Activated CD8-positive, alpha-beta T cell treated with anti-CD3 and anti-CD28 coated beads, Interleukin-2, amount 10 ng/mL, durations not matched to agents 7 days and 5 days (primary cell): ENCODE measurements around the gene CHRM3. TPM values are rescaled to one million over a fixed set of nuclear protein-coding genes. Genes with fewer than 3 reads are reported as not detected.
"Not testable (repeated sequence)": the region's sequence is repeated elsewhere in the genome, so short reads cannot be mapped to it uniquely, and the experiment has no call there.

ENCODE experiments used
- ATAC-seq: fragments of 150-1000 bp; cut with Tn5 transposase; one replicate; pipeline ENCODE4 v1.10.0; 2021; ENCODE audit warnings: moderate library complexity
- CTCF ChIA-PET: fragments of 350-600 bp; sonication (Branson Sonifier 250); formaldehyde crosslinking; loops from one replicate; lab custom pipeline; 2021; ENCODE audit warnings: antibody characterized with exemption; lab: Charles Lee
- POLR2A ChIA-PET: fragments of 350-600 bp; sonication (Branson Sonifier 250); formaldehyde crosslinking; loops from one replicate; lab custom pipeline; 2021; ENCODE audit warnings: antibody characterized with exemption; lab: Charles Lee
- DNase-seq: peaks from one replicate; pipeline ENCODE4 v3.0.0-alpha.2; 2020
- H3K27ac Mint-ChIP-seq: one replicate; pipeline ENCODE4 v1.8.0; 2021; ENCODE audit warnings: mild to moderate bottlenecking, mixed read lengths
- H3K27me3 Mint-ChIP-seq: one replicate; pipeline ENCODE4 v1.8.0; 2021; ENCODE audit warnings: low read depth, mixed read lengths
- H3K36me3 Mint-ChIP-seq: one replicate; pipeline ENCODE4 v1.8.0; 2021; ENCODE audit warnings: low read depth, mixed read lengths
- H3K4me1 Mint-ChIP-seq: one replicate; pipeline ENCODE4 v1.8.0; 2021; ENCODE audit warnings: low read depth, mixed read lengths
- H3K4me3 Mint-ChIP-seq: one replicate; pipeline ENCODE4 v1.8.0; 2021; ENCODE audit warnings: mild to moderate bottlenecking, mixed read lengths
- H3K9me3 Mint-ChIP-seq: one replicate; pipeline ENCODE4 v1.8.0; 2022; ENCODE audit warnings: mixed read lengths; ENCODE audit not compliant: insufficient read depth
- total RNA-seq, 2 experiments: library from RNA; stranded (reverse); gene quantifications; one replicate each; pipeline ENCODE4 v1.2.3, GENCODE V29; 2021

Gene CHRM3
- total RNA-seq, 2 experiments from 2014 or later, result not detected

GRCh38 chr1:239368436-239369109 is 17.8 kb upstream of the CHRM3 start:
- Mint-ChIP-seq H3K4me1 (no peaks in the 10 kb centered on the region), H3K27me3 (no peaks in the 10 kb centered on the region), H3K27ac (no peak overlapping the region), H3K4me3 (no peak overlapping the region), H3K36me3 (no peaks in the 10 kb centered on the region), H3K9me3 (no peaks in the 10 kb centered on the region)
- ChIA-PET POLR2A (no interaction called here), CTCF (interaction anchor here (0.7 kb wide), 1 partner anchor 529 kb away, joined by 3 read pairs; no protein-coding TSS in a partner anchor)
- no peak for ATAC-seq
- no peak for DNase-seq

GRCh38 chr1:239370869-239371268 is 15.5 kb upstream of the CHRM3 start:
- DNase-seq, H3K4me3 Mint-ChIP-seq, H3K27me3 Mint-ChIP-seq, CTCF ChIA-PET, ATAC-seq, POLR2A ChIA-PET, H3K4me1 Mint-ChIP-seq, H3K36me3 Mint-ChIP-seq, H3K9me3 Mint-ChIP-seq, H3K27ac Mint-ChIP-seq: not testable (repeated sequence)

- Mint-ChIP-seq H3K4me3 (no peak overlapping the region), H3K4me1 (peaks cover 16% of the 10 kb centered on the region), H3K36me3 (no peaks in the 10 kb centered on the region), H3K27me3 (peaks cover 45% of the 10 kb centered on the region), H3K27ac (no peak overlapping the region), H3K9me3 (no peaks in the 10 kb centered on the region)
- ATAC-seq (no peak), DNase-seq (no peak)
- POLR2A ChIA-PET, result interaction anchor here (0.7 kb wide), 1 partner anchor 95 kb away, joined by 3 read pairs; no protein-coding TSS in a partner anchor
- CTCF ChIA-PET, result no interaction called here
These were observed 3.7 kb upstream of the CHRM3 start for GRCh38 chr1:239382666-239383065.

- Mint-ChIP-seq H3K27me3 (peaks cover 55% of the 10 kb centered on the region), H3K27ac (no peak overlapping the region), H3K36me3 (no peaks in the 10 kb centered on the region), H3K4me1 (peaks cover 20% of the 10 kb centered on the region), H3K4me3 (no peak overlapping the region), H3K9me3 (no peaks in the 10 kb centered on the region)
- CTCF ChIA-PET, result no interaction called here
- no peak for ATAC-seq
- POLR2A ChIA-PET, result no interaction called here
- DNase-seq, result no peak
These were observed 2.7 kb upstream of the CHRM3 start for GRCh38 chr1:239383714-239384113.

DNA sequence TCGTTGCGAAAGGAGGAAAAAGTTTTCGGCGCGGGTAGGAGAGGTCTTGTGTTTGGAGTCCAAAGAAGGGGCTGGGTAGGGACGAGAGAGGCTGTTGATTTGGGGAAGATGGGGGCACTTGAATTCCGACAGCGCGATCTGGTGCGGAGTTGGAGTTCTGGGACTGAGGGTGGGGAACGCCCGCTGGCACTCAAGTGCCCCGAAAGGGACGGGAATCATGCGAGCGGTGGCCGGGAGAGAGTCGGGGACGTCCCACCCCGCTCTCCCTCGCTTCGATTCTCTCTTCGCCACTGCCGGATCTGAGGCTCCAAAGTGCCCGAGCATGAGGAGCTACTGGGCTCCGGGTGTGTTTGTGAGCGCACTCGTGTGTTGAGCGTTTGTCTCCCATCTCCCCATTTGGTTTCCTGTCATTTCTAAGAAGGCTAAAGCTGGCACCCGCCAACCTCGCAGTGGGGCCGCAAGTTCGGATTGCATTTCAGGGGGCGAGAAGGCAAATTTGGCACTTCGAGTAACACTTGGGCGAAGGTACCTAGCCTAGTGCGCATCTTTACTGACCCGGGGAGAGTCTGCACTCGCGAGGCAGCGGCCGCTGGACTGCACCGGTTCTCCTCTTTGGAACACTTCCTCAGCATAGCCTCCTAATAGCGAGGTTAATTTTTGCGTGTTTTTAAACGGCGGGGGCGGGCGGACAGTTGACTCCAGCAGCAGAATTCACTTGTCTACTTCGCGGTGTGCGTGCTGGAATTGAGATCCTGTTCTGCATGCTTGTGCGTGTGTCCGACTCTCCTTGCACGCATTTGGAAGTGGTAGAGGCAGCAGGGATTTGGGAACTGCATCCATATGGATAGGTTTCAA is 1.2 kb downstream of the CHRM3 start:
- Mint-ChIP-seq H3K4me1 (peaks cover 26% of the 10 kb centered on the region), H3K27ac (no peak overlapping the region), H3K4me3 (peak overlapping the region; percentile 57), H3K27me3 (peaks cover 62% of the 10 kb centered on the region), H3K9me3 (no peaks in the 10 kb centered on the region), H3K36me3 (no peaks in the 10 kb centered on the region)
- peak; percentile 32 for ATAC-seq
- DNase-seq, result no peak
- ChIA-PET POLR2A (no interaction called here), CTCF (no interaction called here)

- POLR2A ChIA-PET, result no interaction called here
- Mint-ChIP-seq H3K9me3 (no peaks in the 10 kb centered on the region), H3K27ac (no peak overlapping the region), H3K27me3 (peaks cover 60% of the 10 kb centered on the region), H3K4me3 (no peak overlapping the region), H3K36me3 (no peaks in the 10 kb centered on the region), H3K4me1 (peaks cover 26% of the 10 kb centered on the region)
- DNase-seq (no peak), ATAC-seq (no peak)
- CTCF ChIA-PET, result no interaction called here
These were observed 1.8 kb downstream of the CHRM3 start for GRCh38 chr1:239388159-239388485.

- Mint-ChIP-seq H3K36me3 (no peaks in the 10 kb centered on the region), H3K4me3 (no peak overlapping the region), H3K9me3 (no peaks in the 10 kb centered on the region), H3K27ac (no peak overlapping the region), H3K27me3 (peaks cover 57% of the 10 kb centered on the region), H3K4me1 (peaks cover 26% of the 10 kb centered on the region)
- CTCF ChIA-PET, result no interaction called here
- DNase-seq, result no peak
- POLR2A ChIA-PET, result no interaction called here
- no peak for ATAC-seq
These were observed 2.2 kb downstream of the CHRM3 start for GRCh38 chr1:239388578-239388977.

- Mint-ChIP-seq H3K4me1 (peaks cover 26% of the 10 kb centered on the region), H3K36me3 (no peaks in the 10 kb centered on the region), H3K9me3 (no peaks in the 10 kb centered on the region), H3K27ac (no peak overlapping the region), H3K27me3 (peaks cover 50% of the 10 kb centered on the region), H3K4me3 (no peak overlapping the region)
- ChIA-PET CTCF (no interaction called here), POLR2A (no interaction called here)
- ATAC-seq (no peak), DNase-seq (no peak)
These were observed 3.3 kb downstream of the CHRM3 start for GRCh38 chr1:239389703-239390102.

DNA sequence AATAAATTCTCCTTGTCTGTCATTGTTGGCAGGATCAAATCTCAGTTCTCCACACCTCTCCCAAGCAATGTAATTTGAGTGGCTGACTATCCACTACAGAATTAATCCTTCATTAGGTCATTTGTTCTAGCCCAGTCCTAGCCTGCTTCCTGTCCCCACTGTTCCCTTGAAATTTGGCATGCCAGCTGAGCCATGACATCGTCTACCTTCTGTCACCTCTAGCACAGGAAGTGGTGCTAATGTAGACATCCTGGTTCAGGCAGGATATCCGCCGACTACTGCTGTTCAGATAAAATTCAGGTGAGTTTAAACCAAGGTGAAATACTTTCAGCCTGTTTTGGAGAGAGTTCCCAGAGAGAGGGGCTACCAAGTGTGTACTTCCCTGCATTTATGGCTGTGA is 5.9 kb downstream of the CHRM3 start:
- DNase-seq (no peak), ATAC-seq (no peak)
- ChIA-PET CTCF (no interaction called here), POLR2A (no interaction called here)
- Mint-ChIP-seq H3K4me3 (no peak overlapping the region), H3K9me3 (no peaks in the 10 kb centered on the region), H3K27me3 (peaks cover 35% of the 10 kb centered on the region), H3K4me1 (peaks cover 13% of the 10 kb centered on the region), H3K36me3 (no peaks in the 10 kb centered on the region), H3K27ac (no peak overlapping the region)

DNA sequence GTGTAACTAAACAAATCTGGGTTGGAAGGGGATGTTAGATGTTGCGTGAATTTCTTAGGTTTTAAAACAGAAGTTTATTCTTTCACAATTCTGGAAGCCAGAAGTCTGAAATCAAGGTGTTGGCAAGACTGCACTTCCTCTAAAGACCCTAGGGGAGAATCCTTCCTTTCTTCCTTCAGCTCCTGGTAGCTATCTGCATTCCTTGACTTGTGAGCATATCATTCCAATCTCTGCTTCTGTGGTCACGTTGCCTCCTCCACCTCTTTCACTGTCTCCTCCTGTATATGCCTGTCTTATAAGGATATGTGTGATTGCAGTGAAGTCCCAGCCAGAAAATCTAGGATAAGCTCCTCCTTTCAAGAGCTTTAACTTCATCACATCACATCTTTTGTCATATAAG is 7.7 kb downstream of the CHRM3 start:
- no peak overlapping the region for H3K27ac Mint-ChIP-seq
- no peak overlapping the region for H3K4me3 Mint-ChIP-seq
- H3K36me3 Mint-ChIP-seq, result no peaks in the 10 kb centered on the region
- H3K27me3 Mint-ChIP-seq, result peaks cover 17% of the 10 kb centered on the region
- H3K9me3 Mint-ChIP-seq, result no peaks in the 10 kb centered on the region
- POLR2A ChIA-PET, result no interaction called here
- DNase-seq (no peak), ATAC-seq (no peak)
- CTCF ChIA-PET, result interaction anchor here (1.0 kb wide), 1 partner anchor 504 kb away, joined by 4 read pairs; no protein-coding TSS in a partner anchor
- H3K4me1 Mint-ChIP-seq, result peaks cover 5% of the 10 kb centered on the region

GRCh38 chr1:239413916-239414315 is 27.5 kb downstream of the CHRM3 start:
- H3K36me3 Mint-ChIP-seq, result peaks cover 2% of the 10 kb centered on the region
- H3K27ac Mint-ChIP-seq, result no peak overlapping the region
- DNase-seq (no peak), ATAC-seq (no peak)
- no peaks in the 10 kb centered on the region for H3K27me3 Mint-ChIP-seq
- H3K4me3 Mint-ChIP-seq, result no peak overlapping the region
- ChIA-PET POLR2A (no interaction called here), CTCF (no interaction called here)
- H3K4me1 Mint-ChIP-seq, result no peaks in the 10 kb centered on the region
- no peaks in the 10 kb centered on the region for H3K9me3 Mint-ChIP-seq

DNA sequence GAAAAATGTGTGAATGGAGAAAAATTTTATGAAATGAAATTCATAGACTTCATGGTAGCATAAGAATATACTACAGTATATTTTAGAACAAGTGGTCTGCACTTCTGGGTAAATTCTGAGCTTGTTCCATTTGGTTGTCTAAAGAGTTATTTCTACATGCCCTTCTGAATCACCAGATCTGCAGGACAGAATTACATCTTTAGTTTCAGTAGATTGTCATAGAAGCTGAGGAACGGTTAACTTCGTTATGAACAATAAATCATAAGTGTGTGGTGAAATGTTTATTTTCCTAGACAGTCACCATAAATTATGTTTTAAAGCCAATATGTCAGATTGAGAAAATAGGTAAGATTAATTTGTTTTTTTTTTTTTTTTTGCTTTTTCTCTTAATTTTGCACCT is 30.9 kb downstream of the CHRM3 start:
- no peaks in the 10 kb centered on the region for H3K27me3 Mint-ChIP-seq
- no peak overlapping the region for H3K27ac Mint-ChIP-seq
- H3K4me3 Mint-ChIP-seq, result no peak overlapping the region
- H3K9me3 Mint-ChIP-seq, result no peaks in the 10 kb centered on the region
- DNase-seq (no peak), ATAC-seq (no peak)
- peaks cover 2% of the 10 kb centered on the region for H3K36me3 Mint-ChIP-seq
- POLR2A ChIA-PET, result no interaction called here
- no peaks in the 10 kb centered on the region for H3K4me1 Mint-ChIP-seq
- CTCF ChIA-PET, result no interaction called here
